HepG2 (cell line): ENCODE data around the gene KISS1. TPM values are rescaled to one million over a fixed set of nuclear protein-coding genes. Genes with fewer than 3 reads are reported as not detected.
A peak's percentile ranks its signal among the peaks of the same experiment; 100 is the strongest.

Experiments
- CREB3 ChIP-seq: sonication (generic); formaldehyde crosslinking; IDR thresholded peaks from 2 replicates; pipeline ENCODE4 v1.5.0; 2020; ENCODE audit warnings: missing genetic modification reagents
- CREM ChIP-seq, 2 experiments: sonication (generic) in 1 of 2; formaldehyde crosslinking in 1 of 2; IDR thresholded peaks; 2 replicates each; pipeline versions ENCODE4 v1.4.0 to v1.6.1; 2016 to 2020; ENCODE audit warnings: antibody characterized with exemption in 1 of 2, mild to moderate bottlenecking in 1 of 2, missing genetic modification reagents in 1 of 2
- ETV6 ChIP-seq: sonication (generic); formaldehyde crosslinking; conservative IDR thresholded peaks from 2 replicates; pipeline ENCODE4 v1.4.0; 2020; ENCODE audit warnings: missing genetic modification reagents
- FOXA3 ChIP-seq: IDR thresholded peaks from 2 replicates; pipeline ENCODE4 v1.6.1; 2016; ENCODE audit warnings: missing genetic modification reagents, missing compliant biosample characterization
- MNT ChIP-seq: fragments of 450-650 bp; IDR thresholded peaks from 2 replicates; pipeline ENCODE4 v1.6.1; 2016
- NFE2 ChIP-seq: sonication (generic); formaldehyde crosslinking; IDR thresholded peaks from 2 replicates; pipeline ENCODE4 v1.4.0; 2020; ENCODE audit warnings: missing genetic modification reagents
- PRPF4 ChIP-seq: fragments of 200-400 bp; formaldehyde crosslinking; IDR thresholded peaks from 2 replicates; pipeline ENCODE4 v1.6.1; 2016; ENCODE audit warnings: low read length, low read depth; ENCODE audit not compliant: poor library complexity, severe bottlenecking
- RARA ChIP-seq: IDR thresholded peaks from 2 replicates; pipeline ENCODE4 v1.6.1; 2016; ENCODE audit warnings: missing genetic modification reagents, missing compliant biosample characterization
- RELA ChIP-seq: sonication (generic); formaldehyde crosslinking; IDR thresholded peaks from 2 replicates; pipeline ENCODE4 v1.4.0; 2020; ENCODE audit warnings: missing genetic modification reagents
- SOX5 ChIP-seq: IDR thresholded peaks from 2 replicates; pipeline ENCODE4 v1.6.1; 2016; ENCODE audit warnings: borderline replicate concordance
- TAF1 ChIP-seq: sonication (generic); formaldehyde crosslinking; IDR thresholded peaks from 2 replicates; pipeline ENCODE4 v1.4.0; 2020; ENCODE audit warnings: missing genetic modification reagents
- TAF15 ChIP-seq: fragments of 200-400 bp; formaldehyde crosslinking; IDR thresholded peaks from one replicate; pipeline ENCODE4 v1.6.1; 2018; ENCODE audit warnings: mild to moderate bottlenecking, low read depth, low read length; ENCODE audit not compliant: poor library complexity, severe bottlenecking
- TBX3 ChIP-seq: fragments of 450-650 bp; IDR thresholded peaks from 2 replicates; pipeline ENCODE4 v1.6.1; 2017; ENCODE audit warnings: antibody characterized with exemption, mild to moderate bottlenecking, inconsistent platforms, borderline replicate concordance
- ZMYM4 ChIP-seq: sonication (generic); formaldehyde crosslinking; IDR thresholded peaks from 2 replicates; pipeline ENCODE4 v1.8.1; 2023; ENCODE audit warnings: mild to moderate bottlenecking, missing genetic modification reagents
- ZNF101 ChIP-seq: sonication (generic); formaldehyde crosslinking; IDR thresholded peaks from 2 replicates; pipeline ENCODE4 v1.4.0; 2020; ENCODE audit warnings: mild to moderate bottlenecking, low read depth, missing genetic modification reagents, borderline replicate concordance
- ZNF331 ChIP-seq: sonication (generic); formaldehyde crosslinking; IDR thresholded peaks from 2 replicates; pipeline ENCODE4 v1.4.0; 2020; ENCODE audit warnings: missing genetic modification reagents
- ZNF530 ChIP-seq: sonication (generic); formaldehyde crosslinking; IDR thresholded peaks from 2 replicates; pipeline ENCODE4 v1.5.0; 2020; ENCODE audit warnings: low read depth, mild to moderate bottlenecking, missing genetic modification reagents
- ZNF543 ChIP-seq: sonication (generic); formaldehyde crosslinking; IDR thresholded peaks from 2 replicates; pipeline ENCODE4 v1.4.0; 2020; ENCODE audit warnings: mild to moderate bottlenecking, missing genetic modification reagents
- ZNF557 ChIP-seq: sonication (generic); formaldehyde crosslinking; IDR thresholded peaks from 2 replicates; pipeline ENCODE4 v1.4.0; 2020; ENCODE audit warnings: missing genetic modification reagents
- ZNF563 ChIP-seq: sonication (generic); formaldehyde crosslinking; IDR thresholded peaks from 2 replicates; pipeline ENCODE4 v1.8.0; 2022; ENCODE audit warnings: mild to moderate bottlenecking, moderate library complexity, missing genetic modification reagents
- ZNF607 ChIP-seq: sonication (generic); formaldehyde crosslinking; IDR thresholded peaks from 2 replicates; pipeline ENCODE4 v1.5.1; 2020; ENCODE audit warnings: missing genetic modification reagents, mild to moderate bottlenecking, borderline replicate concordance
- ZNF615 ChIP-seq: sonication (generic); formaldehyde crosslinking; IDR thresholded peaks from 2 replicates; pipeline ENCODE4 v1.5.0; 2020; ENCODE audit warnings: mild to moderate bottlenecking, missing genetic modification reagents, borderline replicate concordance
- ZNF720 ChIP-seq: sonication (generic); formaldehyde crosslinking; IDR thresholded peaks from 2 replicates; pipeline ENCODE4 v1.4.0; 2020; ENCODE audit warnings: missing genetic modification reagents
- ZNF891 ChIP-seq: sonication (generic); formaldehyde crosslinking; IDR thresholded peaks from 2 replicates; pipeline ENCODE4 v1.5.0; 2020; ENCODE audit warnings: mild to moderate bottlenecking, missing genetic modification reagents
- ZSCAN20 ChIP-seq: sonication (generic); formaldehyde crosslinking; IDR thresholded peaks from 2 replicates; pipeline ENCODE4 v1.4.0; 2020; ENCODE audit warnings: missing genetic modification reagents, mild to moderate bottlenecking, borderline replicate concordance
- polyA plus RNA-seq, 8 experiments: library from polyadenylated mRNA; depleted of rRNA in 3 of 8; stranded (reverse) in 7 of 8; unstranded in 1 of 8; fragments of >200 nt; fragmentation: Illumina TruSeq in 4 of 8; extraction: Trizol in 4 of 8; gene quantifications; 2 replicates each; pipeline versions ENCODE4 v1.2.1 to v1.2.3, GENCODE V29; 2011 to 2016; ENCODE audit warnings: low read depth in 4 of 8, missing spikeins in 1 of 8, mixed read lengths in 1 of 8; ENCODE audit not compliant: insufficient read depth in 1 of 8
- total RNA-seq, 5 experiments: library from RNA; depleted of rRNA; stranded (reverse); fragments of >200 nt; fragmentation: Illumina TruSeq; extraction: Trizol; gene quantifications; 2 replicates each; pipeline ENCODE4 v1.2.3, GENCODE V29; 2016; ENCODE audit warnings: low read depth in 1 of 5
- TF ChIP-seq, protein P1 (sequence below): sonication (generic); formaldehyde crosslinking; IDR thresholded peaks from 2 replicates; pipeline ENCODE4 v1.4.0; 2020; ENCODE audit warnings: mild to moderate bottlenecking, missing genetic modification reagents

KISS1 gene
- total and polyA plus RNA-seq, 2 of the 13 experiments (the other 11 are each of a cell fraction or from before 2014, with no cell fraction given) = 0.24 to 0.80 TPM

DNA sequence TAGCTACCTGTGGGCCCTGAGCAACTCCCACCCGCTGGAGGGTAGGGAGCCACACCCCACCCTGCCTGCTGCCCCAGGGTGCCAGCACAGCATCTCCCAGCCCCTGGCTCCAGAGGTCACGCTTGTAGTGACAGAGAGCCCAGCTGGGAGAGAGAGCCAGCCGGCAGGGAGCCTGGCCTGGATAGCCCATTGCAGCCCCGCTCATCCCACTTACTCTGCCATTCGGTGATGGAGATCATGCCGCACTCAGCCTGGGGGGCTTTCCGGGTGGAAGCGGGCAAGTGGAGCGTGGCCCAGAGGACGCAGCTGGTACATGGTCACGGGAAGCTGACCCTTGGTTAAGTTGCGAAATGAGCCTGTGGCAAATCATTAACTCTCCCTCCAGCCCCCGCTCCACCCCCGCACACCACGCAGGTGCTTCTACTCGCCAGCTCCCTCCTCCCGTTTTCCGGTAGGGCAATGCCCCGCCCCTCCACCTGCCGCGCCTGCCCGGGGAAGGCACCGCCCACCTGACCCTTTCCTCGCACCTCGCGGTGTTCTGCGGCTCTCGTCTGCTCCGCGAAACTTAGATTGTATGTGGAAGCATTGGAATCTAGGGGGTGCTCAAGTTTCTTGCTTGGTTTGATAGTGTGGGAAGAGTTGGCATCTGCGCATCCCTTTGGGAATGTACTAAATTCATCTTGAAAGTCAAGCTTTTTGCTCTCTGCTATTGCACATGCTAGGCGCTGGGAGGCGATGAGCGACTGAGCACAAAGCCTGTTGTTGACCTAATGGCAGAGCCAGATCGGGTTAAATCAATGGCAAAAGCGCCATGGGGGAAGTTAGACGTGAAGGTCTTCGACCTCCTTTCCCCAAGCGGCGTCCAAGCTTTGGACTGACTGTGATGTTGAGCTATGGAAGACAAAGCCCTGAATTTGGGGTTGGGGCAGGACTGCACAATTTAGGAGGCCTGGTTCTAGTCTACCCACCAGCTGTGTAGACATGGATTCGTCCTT lies 17.7 kb upstream of the KISS1 start, which contains the start of gene GOLT1A (continued):
- TF ChIP-seq ZNF331 (peak; percentile 71; the same call in 1 of the 2 replicates), ZNF557 (CRISPR knock-in tag) (0 out of 2 replicates have a peak, but pooled peaks have one; percentile 53), ZNF563 (CRISPR knock-in tag) (no peak), TAF15 (no peak), PRPF4 (no peak), ZNF101 (CRISPR knock-in tag) (no peak), ZMYM4 (CRISPR knock-in tag) (peak; percentile 73), RARA (CRISPR knock-in tag) (0 out of 2 replicates have a peak, but pooled peaks have one; percentile 36), ZNF543 (CRISPR knock-in tag) (peak; percentile 88; the same call in 1 of the 2 replicates), ZSCAN20 (CRISPR knock-in tag) (0 out of 2 replicates have a peak, but pooled peaks have one; percentile 94), ZNF891 (CRISPR knock-in tag) (peak; percentile 75), SOX5 (peak; percentile 62; the same call in 1 of the 2 replicates), ZNF615 (CRISPR knock-in tag) (0 out of 2 replicates have a peak, but pooled peaks have one; percentile 34), ETV6 (CRISPR knock-in tag) (no peak), ZNF720 (no peak), MNT (peak; percentile 45; the same call in 1 of the 2 replicates), CREB3 (CRISPR knock-in tag) (0 out of 2 replicates have a peak, but pooled peaks have one; percentile 51), TAF1 (CRISPR knock-in tag) (peak; percentile 52), RELA (CRISPR knock-in tag) (no peak), ZNF607 (CRISPR knock-in tag) (peak; percentile 96; the same call in 1 of the 2 replicates), FOXA3 (peak; percentile 77), ZNF530 (CRISPR knock-in tag) (no peak), CREM (IDR thresholded peaks at IDR 0.05) (peak; percentile 27; the same call in 1 of the 2 replicates), CREM (CRISPR knock-in tag; IDR thresholded peaks at IDR 0.05) (no peak), TBX3 (peak; percentile 44), NFE2 (no peak)
- TF ChIP-seq, protein P1, sequence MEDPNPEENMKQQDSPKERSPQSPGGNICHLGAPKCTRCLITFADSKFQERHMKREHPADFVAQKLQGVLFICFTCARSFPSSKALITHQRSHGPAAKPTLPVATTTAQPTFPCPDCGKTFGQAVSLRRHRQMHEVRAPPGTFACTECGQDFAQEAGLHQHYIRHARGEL = no peak
